GM23338 (cell line): ENCODE data around the gene ZNRD2. TPM values are rescaled to one million over a fixed set of nuclear protein-coding genes. Genes with fewer than 3 reads are reported as not detected.

Source experiments
- ATAC-seq: fragments of 200-7000 bp; cut with Tn5 transposase; 3 replicates; pipeline ENCODE4 v1.9.1; 2020
- DNase-seq: peaks from one replicate; pipeline ENCODE4 v3.0.0-alpha.2; 2015; ENCODE audit warnings: low spot score
- H2AFZ ChIP-seq: fragments of 200-600 bp; sonication (generic); 2 replicates; pipeline ENCODE4 v1.8.0; 2016; ENCODE audit warnings: antibody characterized with exemption, mild to moderate bottlenecking, moderate library complexity
- H3F3A ChIP-seq: fragments of 200-600 bp; sonication (generic); replicated peaks from 2 replicates; pipeline ENCODE4 v1.8.0; 2017; ENCODE audit warnings: antibody characterized with exemption, mixed run types, low read depth
- H3K27ac ChIP-seq: fragments of 200-600 bp; sonication (generic); 2 replicates; pipeline ENCODE4 v1.6.1; 2016; ENCODE audit warnings: low read depth
- H3K27me3 ChIP-seq: fragments of 200-600 bp; sonication (generic); 2 replicates; pipeline ENCODE4 v1.8.0; 2016; ENCODE audit warnings: mild to moderate bottlenecking, mixed run types, moderate library complexity; ENCODE audit not compliant: insufficient read depth
- H3K36me3 ChIP-seq: fragments of 200-600 bp; sonication (generic); 2 replicates; pipeline ENCODE4 v1.8.0; 2016; ENCODE audit warnings: mild to moderate bottlenecking; ENCODE audit not compliant: insufficient read depth
- H3K4me1 ChIP-seq: fragments of 200-600 bp; sonication (generic); 2 replicates; pipeline ENCODE4 v1.8.0; 2016; ENCODE audit warnings: mild to moderate bottlenecking, moderate library complexity; ENCODE audit not compliant: insufficient read depth
- H3K4me2 ChIP-seq: fragments of 200-600 bp; sonication (generic); 2 replicates; pipeline ENCODE4 v1.7.1; 2017; ENCODE audit warnings: mixed run types
- H3K4me3 ChIP-seq: fragments of 200-600 bp; sonication (generic); 2 replicates; pipeline ENCODE4 v1.6.1; 2016; ENCODE audit warnings: mixed run types
- H3K79me2 ChIP-seq: fragments of 200-600 bp; sonication (generic); replicated peaks from 2 replicates; pipeline ENCODE4 v1.8.0; 2017; ENCODE audit warnings: mild to moderate bottlenecking; ENCODE audit not compliant: insufficient read depth
- H3K9me2 ChIP-seq: fragments of 200-600 bp; sonication (generic); 2 replicates; pipeline ENCODE4 v1.8.0; 2017; ENCODE audit not compliant: insufficient read depth
- H4K20me1 ChIP-seq: fragments of 200-600 bp; sonication (generic); replicated peaks from 2 replicates; pipeline ENCODE4 v1.8.0; 2017; ENCODE audit warnings: mild to moderate bottlenecking; ENCODE audit not compliant: insufficient read depth
- H3K27ac Mint-ChIP-seq: 2 replicates; pipeline ENCODE4 v1.8.0; 2020; ENCODE audit warnings: inconsistent platforms, mild to moderate bottlenecking, moderate library complexity, mixed read lengths
- H3K27me3 Mint-ChIP-seq: 3 replicates; pipeline ENCODE4 v1.8.0; 2022; ENCODE audit warnings: low read depth, mild to moderate bottlenecking, moderate library complexity, mixed read lengths, inconsistent platforms; ENCODE audit not compliant: insufficient read depth, poor library complexity
- H3K36me3 Mint-ChIP-seq: 3 replicates; pipeline ENCODE4 v1.8.0; 2021; ENCODE audit warnings: low read depth, mild to moderate bottlenecking, inconsistent platforms, moderate library complexity, mixed read lengths
- H3K4me1 Mint-ChIP-seq: 3 replicates; pipeline ENCODE4 v1.8.0; 2020; ENCODE audit warnings: mild to moderate bottlenecking, inconsistent platforms, mixed read lengths
- H3K4me3 Mint-ChIP-seq: 3 replicates; pipeline ENCODE4 v1.8.0; 2021; ENCODE audit warnings: moderate library complexity, mild to moderate bottlenecking, inconsistent platforms, mixed read lengths
- H3K9me3 Mint-ChIP-seq: 3 replicates; pipeline ENCODE4 v1.8.0; 2020; ENCODE audit warnings: moderate library complexity, mild to moderate bottlenecking, inconsistent platforms, mixed read lengths
- JUNB ChIP-seq: IDR thresholded peaks from one replicate; pipeline ENCODE4 v1.6.1; 2016; ENCODE audit warnings: antibody characterized with exemption; ENCODE audit not compliant: unreplicated experiment
- NANOG ChIP-seq: IDR thresholded peaks from 2 replicates; pipeline ENCODE4 v1.6.1; 2016; ENCODE audit warnings: antibody characterized with exemption, borderline replicate concordance
- POLR2AphosphoS5 ChIP-seq: IDR thresholded peaks from 2 replicates; pipeline ENCODE4 v1.6.1; 2016; ENCODE audit warnings: antibody characterized with exemption, low read depth
- REST ChIP-seq: IDR thresholded peaks from one replicate; pipeline ENCODE4 v1.6.1; 2018; ENCODE audit warnings: antibody characterized with exemption; ENCODE audit not compliant: unreplicated experiment
- ZNF114 ChIP-seq: fragments of 250-450 bp; sonication (Bioruptor Pico); IDR thresholded peaks from 2 replicates; pipeline ENCODE4 v1.5.0; 2020; ENCODE audit warnings: mild to moderate bottlenecking, moderate library complexity
- polyA plus RNA-seq: library from polyadenylated mRNA; unstranded; fragments of >200 nt; fragmentation: Nextera tagmentation; extraction: Ambion mirVana; gene quantifications from 2 replicates; pipeline ENCODE4 v1.2.1, GENCODE V29; 2016
- total RNA-seq: library from RNA; depleted of rRNA; stranded (reverse); fragments of >200 nt; shearing (Covaris generic); gene quantifications from 2 replicates; pipeline ENCODE4 v1.2.3, GENCODE V29; 2014
- TF ChIP-seq, protein P1 (sequence below): fragments of 250-450 bp; sonication (Bioruptor Pico); IDR thresholded peaks from 2 replicates; pipeline ENCODE4 v1.5.0; 2020; ENCODE audit warnings: mild to moderate bottlenecking, moderate library complexity
- TF ChIP-seq, protein P2 (sequence below), 2 experiments: fragments of 200-600 bp in 1 of 2; sonication (generic) in 1 of 2; conservative IDR thresholded peaks; 2 replicates each; pipeline versions ENCODE4 v1.5.1 to v1.6.1; 2016 to 2017; ENCODE audit warnings: antibody characterized with exemption in 2 of 2, low read depth in 2 of 2, mild to moderate bottlenecking in 2 of 2, moderate library complexity in 1 of 2

ZNRD2 gene
- total and polyA plus RNA-seq, 2 experiments from 2014 or later, result 78.6 to 148 TPM

DNA sequence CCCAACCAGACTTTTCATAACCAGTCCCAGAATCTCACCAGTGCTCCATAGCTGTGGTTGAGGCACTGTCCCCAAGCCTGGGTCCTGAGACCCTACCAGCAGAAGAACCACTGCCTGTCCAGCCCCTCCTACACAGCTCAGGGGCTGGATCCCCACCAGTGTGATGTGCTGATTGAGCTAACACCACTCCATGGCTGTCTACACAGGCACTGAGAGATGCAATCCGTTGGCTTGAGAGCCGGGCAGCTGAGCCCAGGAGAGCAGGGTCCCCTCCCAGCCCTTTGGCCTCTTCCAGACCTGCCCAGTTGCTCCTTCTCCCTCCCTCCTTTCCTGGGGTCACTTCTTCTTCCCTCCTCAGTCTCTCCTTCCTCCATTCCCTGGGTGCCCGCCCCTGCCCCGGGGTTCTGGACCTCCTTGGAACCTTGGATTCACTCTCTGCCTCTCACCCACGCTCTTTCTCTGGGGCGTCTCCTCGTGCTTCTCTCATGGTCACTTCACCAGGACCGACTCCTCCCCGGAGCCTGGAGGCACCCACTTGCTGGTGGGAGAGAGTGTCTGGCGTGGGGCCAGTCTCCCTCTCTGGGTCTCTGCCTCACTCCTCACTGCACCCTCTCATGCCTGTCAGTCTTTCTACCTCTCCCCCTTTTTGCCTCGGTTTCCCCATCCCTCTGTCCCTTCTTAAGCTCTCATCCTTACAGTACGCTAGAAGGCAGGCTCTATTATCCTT is 46.1 kb upstream of the ZNRD2 start:
- Histone ChIP-seq H3K79me2 (no peaks in the 10 kb centered on the region), H3K36me3 (no peaks in the 10 kb centered on the region), H3K4me1 (peaks cover 3% of the 10 kb centered on the region), H3F3A (peaks cover 9% of the 10 kb centered on the region; the same call in 1 of the 2 replicates), H3K4me3 (peak overlapping the region; percentile 55), H4K20me1 (no peaks in the 10 kb centered on the region; the same call in 1 of the 2 replicates), H3K27me3 (0 out of 2 replicates have a peak, but pooled peaks cover 5% of the 10 kb centered on the region), H3K27ac (no peak overlapping the region), H2AFZ (peak overlapping the region; percentile 99), H3K9me2 (no peaks in the 10 kb centered on the region), H3K4me2 (peak overlapping the region; percentile 81)
- Mint-ChIP-seq H3K27me3 (peaks cover 9% of the 10 kb centered on the region), H3K4me3 (peak overlapping the region; percentile 72), H3K9me3 (no peaks in the 10 kb centered on the region), H3K36me3 (peaks cover 15% of the 10 kb centered on the region; the same call in 2 of the 3 replicates), H3K4me1 (peaks cover 15% of the 10 kb centered on the region), H3K27ac (no peak overlapping the region)
- DNase-seq, result no peak
- peak; percentile 5; the same call in 2 of the 3 replicates for ATAC-seq
- TF ChIP-seq ZNF114, result no peak
- no peak for TF ChIP-seq POLR2AphosphoS5

GRCh38 chr11:65524741-65525545 is 45.3 kb upstream of the ZNRD2 start, which contains the start of gene SCYL1:
SCYL1 (plus strand) TSS chr11:65525083; CDS start chr11:65525154, 71 bp downstream.
- H3F3A ChIP-seq, result peaks cover 12% of the 10 kb centered on the region; the same call in 1 of the 2 replicates
- no peaks in the 10 kb centered on the region for H3K9me2 ChIP-seq
- peaks cover 2% of the 10 kb centered on the region; the same call in 1 of the 2 replicates for H4K20me1 ChIP-seq
- peaks cover 15% of the 10 kb centered on the region for H3K4me1 Mint-ChIP-seq
- no peaks in the 10 kb centered on the region for H3K9me3 Mint-ChIP-seq
- H3K27ac Mint-ChIP-seq, result no peak within 1 kb of the TSS
- H3K27me3 Mint-ChIP-seq, result peaks cover 9% of the 10 kb centered on the region
- no peaks in the 10 kb centered on the region for H3K36me3 ChIP-seq
- H3K27me3 ChIP-seq, result 0 out of 2 replicates have a peak, but pooled peaks cover 5% of the 10 kb centered on the region
- ATAC-seq (peak; percentile 70), DNase-seq (peak; percentile 79)
- peaks cover 18% of the 10 kb centered on the region; the same call in 2 of the 3 replicates for H3K36me3 Mint-ChIP-seq
- no peaks in the 10 kb centered on the region for H3K79me2 ChIP-seq
- no peak within 1 kb of the TSS for H3K27ac ChIP-seq
- H3K4me3 Mint-ChIP-seq, result peak within 1 kb of the TSS; percentile 80
- H2AFZ ChIP-seq, result peak within 1 kb of the TSS; percentile 99
- H3K4me3 ChIP-seq, result peak within 1 kb of the TSS; percentile 91
- H3K4me1 ChIP-seq, result peaks cover 3% of the 10 kb centered on the region
- peak within 1 kb of the TSS; percentile 91 for H3K4me2 ChIP-seq
- TF ChIP-seq JUNB (no peak), REST (no peak), NANOG (no peak), POLR2AphosphoS5 (peak; percentile 57)
- TF ChIP-seq, protein P1, sequence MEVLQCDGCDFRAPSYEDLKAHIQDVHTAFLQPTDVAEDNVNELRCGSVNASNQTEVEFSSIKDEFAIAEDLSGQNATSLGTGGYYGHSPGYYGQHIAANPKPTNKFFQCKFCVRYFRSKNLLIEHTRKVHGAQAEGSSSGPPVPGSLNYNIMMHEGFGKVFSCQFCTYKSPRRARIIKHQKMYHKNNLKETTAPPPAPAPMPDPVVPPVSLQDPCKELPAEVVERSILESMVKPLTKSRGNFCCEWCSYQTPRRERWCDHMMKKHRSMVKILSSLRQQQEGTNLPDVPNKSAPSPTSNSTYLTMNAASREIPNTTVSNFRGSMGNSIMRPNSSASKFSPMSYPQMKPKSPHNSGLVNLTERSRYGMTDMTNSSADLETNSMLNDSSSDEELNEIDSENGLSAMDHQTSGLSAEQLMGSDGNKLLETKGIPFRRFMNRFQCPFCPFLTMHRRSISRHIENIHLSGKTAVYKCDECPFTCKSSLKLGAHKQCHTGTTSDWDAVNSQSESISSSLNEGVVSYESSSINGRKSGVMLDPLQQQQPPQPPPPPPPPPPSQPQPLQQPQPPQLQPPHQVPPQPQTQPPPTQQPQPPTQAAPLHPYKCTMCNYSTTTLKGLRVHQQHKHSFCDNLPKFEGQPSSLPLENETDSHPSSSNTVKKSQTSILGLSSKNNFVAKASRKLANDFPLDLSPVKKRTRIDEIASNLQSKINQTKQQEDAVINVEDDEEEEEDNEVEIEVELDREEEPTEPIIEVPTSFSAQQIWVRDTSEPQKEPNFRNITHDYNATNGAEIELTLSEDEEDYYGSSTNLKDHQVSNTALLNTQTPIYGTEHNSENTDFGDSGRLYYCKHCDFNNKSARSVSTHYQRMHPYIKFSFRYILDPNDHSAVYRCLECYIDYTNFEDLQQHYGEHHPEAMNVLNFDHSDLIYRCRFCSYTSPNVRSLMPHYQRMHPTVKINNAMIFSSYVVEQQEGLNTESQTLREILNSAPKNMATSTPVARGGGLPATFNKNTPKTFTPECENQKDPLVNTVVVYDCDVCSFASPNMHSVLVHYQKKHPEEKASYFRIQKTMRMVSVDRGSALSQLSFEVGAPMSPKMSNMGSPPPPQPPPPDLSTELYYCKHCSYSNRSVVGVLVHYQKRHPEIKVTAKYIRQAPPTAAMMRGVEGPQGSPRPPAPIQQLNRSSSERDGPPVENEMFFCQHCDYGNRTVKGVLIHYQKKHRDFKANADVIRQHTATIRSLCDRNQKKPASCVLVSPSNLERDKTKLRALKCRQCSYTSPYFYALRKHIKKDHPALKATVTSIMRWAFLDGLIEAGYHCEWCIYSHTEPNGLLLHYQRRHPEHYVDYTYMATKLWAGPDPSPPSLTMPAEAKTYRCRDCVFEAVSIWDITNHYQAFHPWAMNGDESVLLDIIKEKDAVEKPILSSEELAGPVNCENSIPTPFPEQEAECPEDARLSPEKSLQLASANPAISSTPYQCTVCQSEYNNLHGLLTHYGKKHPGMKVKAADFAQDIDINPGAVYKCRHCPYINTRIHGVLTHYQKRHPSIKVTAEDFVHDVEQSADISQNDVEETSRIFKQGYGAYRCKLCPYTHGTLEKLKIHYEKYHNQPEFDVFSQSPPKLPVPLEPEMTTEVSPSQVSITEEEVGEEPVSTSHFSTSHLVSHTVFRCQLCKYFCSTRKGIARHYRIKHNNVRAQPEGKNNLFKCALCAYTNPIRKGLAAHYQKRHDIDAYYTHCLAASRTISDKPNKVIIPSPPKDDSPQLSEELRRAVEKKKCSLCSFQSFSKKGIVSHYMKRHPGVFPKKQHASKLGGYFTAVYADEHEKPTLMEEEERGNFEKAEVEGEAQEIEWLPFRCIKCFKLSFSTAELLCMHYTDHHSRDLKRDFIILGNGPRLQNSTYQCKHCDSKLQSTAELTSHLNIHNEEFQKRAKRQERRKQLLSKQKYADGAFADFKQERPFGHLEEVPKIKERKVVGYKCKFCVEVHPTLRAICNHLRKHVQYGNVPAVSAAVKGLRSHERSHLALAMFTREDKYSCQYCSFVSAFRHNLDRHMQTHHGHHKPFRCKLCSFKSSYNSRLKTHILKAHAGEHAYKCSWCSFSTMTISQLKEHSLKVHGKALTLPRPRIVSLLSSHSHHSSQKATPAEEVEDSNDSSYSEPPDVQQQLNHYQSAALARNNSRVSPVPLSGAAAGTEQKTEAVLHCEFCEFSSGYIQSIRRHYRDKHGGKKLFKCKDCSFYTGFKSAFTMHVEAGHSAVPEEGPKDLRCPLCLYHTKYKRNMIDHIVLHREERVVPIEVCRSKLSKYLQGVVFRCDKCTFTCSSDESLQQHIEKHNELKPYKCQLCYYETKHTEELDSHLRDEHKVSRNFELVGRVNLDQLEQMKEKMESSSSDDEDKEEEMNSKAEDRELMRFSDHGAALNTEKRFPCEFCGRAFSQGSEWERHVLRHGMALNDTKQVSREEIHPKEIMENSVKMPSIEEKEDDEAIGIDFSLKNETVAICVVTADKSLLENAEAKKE, result no peak
- TF ChIP-seq, protein P2, sequence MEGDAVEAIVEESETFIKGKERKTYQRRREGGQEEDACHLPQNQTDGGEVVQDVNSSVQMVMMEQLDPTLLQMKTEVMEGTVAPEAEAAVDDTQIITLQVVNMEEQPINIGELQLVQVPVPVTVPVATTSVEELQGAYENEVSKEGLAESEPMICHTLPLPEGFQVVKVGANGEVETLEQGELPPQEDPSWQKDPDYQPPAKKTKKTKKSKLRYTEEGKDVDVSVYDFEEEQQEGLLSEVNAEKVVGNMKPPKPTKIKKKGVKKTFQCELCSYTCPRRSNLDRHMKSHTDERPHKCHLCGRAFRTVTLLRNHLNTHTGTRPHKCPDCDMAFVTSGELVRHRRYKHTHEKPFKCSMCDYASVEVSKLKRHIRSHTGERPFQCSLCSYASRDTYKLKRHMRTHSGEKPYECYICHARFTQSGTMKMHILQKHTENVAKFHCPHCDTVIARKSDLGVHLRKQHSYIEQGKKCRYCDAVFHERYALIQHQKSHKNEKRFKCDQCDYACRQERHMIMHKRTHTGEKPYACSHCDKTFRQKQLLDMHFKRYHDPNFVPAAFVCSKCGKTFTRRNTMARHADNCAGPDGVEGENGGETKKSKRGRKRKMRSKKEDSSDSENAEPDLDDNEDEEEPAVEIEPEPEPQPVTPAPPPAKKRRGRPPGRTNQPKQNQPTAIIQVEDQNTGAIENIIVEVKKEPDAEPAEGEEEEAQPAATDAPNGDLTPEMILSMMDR (conservative IDR thresholded peaks at IDR 0.05; ENCODE audit: low read depth in 2 of 2), result no peak
